Gastroesophageal sphincter (tissue), 4 donors: Measurements from ENCODE around the gene ENTPD1. TPM values are rescaled to one million over a fixed set of nuclear protein-coding genes. Genes with fewer than 3 reads are reported as not detected.

Experiments used
- ATAC-seq: fragments of 150-250 bp; one replicate; pipeline ENCODE4 v1.9.1; 2016; ENCODE audit warnings: mild to moderate bottlenecking, moderate library complexity
- H3K27ac ChIP-seq, 4 donors: fragments of 200-600 bp; sonication (generic) in 3 of 4; 1 replicate in 3 of 4; 2 replicates in 1 of 4; pipeline ENCODE4 v1.5.1; 2016 to 2019
- H3K27me3 ChIP-seq: fragments of 200-600 bp; sonication (generic); one replicate; pipeline ENCODE4 v1.5.1; 2019
- H3K36me3 ChIP-seq, 2 donors: fragments of 200-600 bp; sonication (generic); one replicate each; pipeline ENCODE4 v1.5.1; 2019; ENCODE audit warnings: control low read depth in 1 of 2
- H3K4me1 ChIP-seq, 3 donors: fragments of 200-600 bp; sonication (generic); 1 replicate in 2 of 3; 2 replicates in 1 of 3; pipeline ENCODE4 v1.5.1; 2016 to 2019; ENCODE audit warnings: control low read depth in 2 of 3
- H3K4me3 ChIP-seq, 2 donors: fragments of 200-600 bp; sonication (generic); one replicate each; pipeline ENCODE4 v1.5.1; 2019; ENCODE audit warnings: mild to moderate bottlenecking in 1 of 2, moderate library complexity in 1 of 2
- H3K9me3 ChIP-seq, 3 donors: fragments of 200-600 bp; sonication (generic); one replicate each; pipeline ENCODE4 v1.5.1; 2017 to 2019; ENCODE audit warnings: control low read depth in 2 of 3
- EP300 ChIP-seq: sonication (generic); formaldehyde crosslinking; IDR thresholded peaks from one replicate; pipeline ENCODE4 v1.6.1; 2017; ENCODE audit warnings: antibody characterized with exemption, mild to moderate bottlenecking
- POLR2A ChIP-seq, 2 donors: fragments of 450-650 bp; IDR thresholded peaks; one replicate each; pipeline ENCODE4 v1.6.1; 2017; ENCODE audit warnings: antibody characterized with exemption in 2 of 2, mild to moderate bottlenecking in 2 of 2, moderate library complexity in 1 of 2
- POLR2AphosphoS5 ChIP-seq: sonication (generic); formaldehyde crosslinking; IDR thresholded peaks from one replicate; pipeline ENCODE4 v1.6.1; 2017; ENCODE audit warnings: antibody characterized with exemption
- WGBS, 2 donors: methylation state at CpG; one replicate each; pipeline ENCODE4 v1.1.5; 2018; ENCODE audit warnings: low coverage in 1 of 2; 5-methylcytosine and 5-hydroxymethylcytosine counted together
- total RNA-seq, 4 donors: library from RNA; depleted of rRNA; stranded (reverse); fragments of >200 nt; gene quantifications; one replicate each; pipeline ENCODE4 v1.1.0, GENCODE V29; 2016
- TF ChIP-seq, protein P1 (sequence below), 4 experiments: fragments of 200-600 bp in 2 of 4; fragments of 450-650 bp in 2 of 4; sonication (generic) in 1 of 4; IDR thresholded peaks; one replicate each; pipeline ENCODE4 v1.5.1; 2017 to 2019; ENCODE audit warnings: antibody characterized with exemption in 4 of 4, mild to moderate bottlenecking in 2 of 4, moderate library complexity in 2 of 4

The ENTPD1 gene
- total RNA-seq, 4 donors from 2014 or later, result 34.4 to 69.7 (median 39.3) TPM

DNA sequence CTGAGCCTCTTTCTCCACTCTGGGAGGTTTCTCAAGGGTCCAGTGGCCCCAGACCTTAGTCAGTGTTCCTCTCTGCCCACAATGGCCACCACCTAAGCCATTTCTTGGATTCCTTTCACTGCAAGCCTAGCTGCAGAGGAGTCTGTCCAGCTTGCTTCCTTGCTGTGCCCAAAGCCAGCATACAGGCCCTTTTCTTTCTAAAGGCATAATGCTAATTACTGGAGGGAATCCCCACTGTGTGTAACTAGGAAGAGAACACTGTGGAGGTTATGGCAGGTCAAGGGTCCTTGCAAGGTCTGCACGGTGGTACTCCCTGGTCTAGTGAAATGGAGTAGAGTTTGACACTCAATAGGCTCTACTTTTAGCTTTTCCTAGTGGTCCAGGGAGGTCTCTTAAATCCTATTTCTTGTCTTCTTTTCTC is 81.4 kb downstream of the ENTPD1 start:
- H3K27ac ChIP-seq, result peak overlapping the region; percentile 52 to 69 (median 64)
- no peaks in the 10 kb centered on the region for H3K9me3 ChIP-seq
- no peak overlapping the region for H3K4me3 ChIP-seq
- no peak for ATAC-seq
- no peaks in the 10 kb centered on the region for H3K36me3 ChIP-seq
- 80 to 88% methylated on average over 1 of the region's 1 CpG for WGBS, 2 donors
- peaks cover 16 to 62% (median 28%) of the 10 kb centered on the region in 3 donors for H3K4me1 ChIP-seq
- H3K27me3 ChIP-seq, result no peaks in the 10 kb centered on the region
- TF ChIP-seq EP300, result no peak
- TF ChIP-seq, protein P1, sequence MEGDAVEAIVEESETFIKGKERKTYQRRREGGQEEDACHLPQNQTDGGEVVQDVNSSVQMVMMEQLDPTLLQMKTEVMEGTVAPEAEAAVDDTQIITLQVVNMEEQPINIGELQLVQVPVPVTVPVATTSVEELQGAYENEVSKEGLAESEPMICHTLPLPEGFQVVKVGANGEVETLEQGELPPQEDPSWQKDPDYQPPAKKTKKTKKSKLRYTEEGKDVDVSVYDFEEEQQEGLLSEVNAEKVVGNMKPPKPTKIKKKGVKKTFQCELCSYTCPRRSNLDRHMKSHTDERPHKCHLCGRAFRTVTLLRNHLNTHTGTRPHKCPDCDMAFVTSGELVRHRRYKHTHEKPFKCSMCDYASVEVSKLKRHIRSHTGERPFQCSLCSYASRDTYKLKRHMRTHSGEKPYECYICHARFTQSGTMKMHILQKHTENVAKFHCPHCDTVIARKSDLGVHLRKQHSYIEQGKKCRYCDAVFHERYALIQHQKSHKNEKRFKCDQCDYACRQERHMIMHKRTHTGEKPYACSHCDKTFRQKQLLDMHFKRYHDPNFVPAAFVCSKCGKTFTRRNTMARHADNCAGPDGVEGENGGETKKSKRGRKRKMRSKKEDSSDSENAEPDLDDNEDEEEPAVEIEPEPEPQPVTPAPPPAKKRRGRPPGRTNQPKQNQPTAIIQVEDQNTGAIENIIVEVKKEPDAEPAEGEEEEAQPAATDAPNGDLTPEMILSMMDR (IDR thresholded peaks at IDR 0.05), result no peak
- no peak for TF ChIP-seq POLR2AphosphoS5
- no peak for TF ChIP-seq POLR2A (IDR thresholded peaks at IDR 0.05)

DNA sequence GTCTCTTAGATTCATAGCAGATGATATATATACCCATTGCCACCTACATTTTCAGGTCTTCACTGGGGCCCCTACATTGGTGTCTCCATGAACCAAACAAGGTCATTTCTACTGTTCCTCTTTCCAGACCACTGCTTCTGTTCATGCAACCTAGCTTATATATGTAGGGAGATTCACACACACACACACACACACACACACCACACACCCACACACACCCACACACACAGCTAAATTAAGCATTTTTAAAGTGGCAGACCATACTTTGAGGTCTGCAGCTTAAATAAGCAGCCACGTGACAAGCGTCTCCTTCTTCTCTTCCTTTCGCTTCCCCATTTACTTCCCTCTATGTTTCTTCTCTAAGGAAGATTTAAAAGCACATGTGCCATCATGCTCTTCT is 81.8 kb downstream of the ENTPD1 start:
- peaks cover 12 to 60% (median 24%) of the 10 kb centered on the region in 3 donors for H3K4me1 ChIP-seq
- peak overlapping the region in 2 of 4 donors; percentile 66 to 69 for H3K27ac ChIP-seq
- H3K27me3 ChIP-seq, result no peaks in the 10 kb centered on the region
- ATAC-seq, result no peak
- H3K4me3 ChIP-seq, result no peak overlapping the region
- TF ChIP-seq, protein P1 (IDR thresholded peaks at IDR 0.05), result no peak
- no peak for TF ChIP-seq EP300
- no peak for TF ChIP-seq POLR2AphosphoS5
- no peak for TF ChIP-seq POLR2A (IDR thresholded peaks at IDR 0.05)
- H3K9me3 ChIP-seq, result no peaks in the 10 kb centered on the region
- no peaks in the 10 kb centered on the region for H3K36me3 ChIP-seq
- 80 to 100% methylated on average over 1 to 3 of the region's 3 CpGs for WGBS, 2 donors

DNA sequence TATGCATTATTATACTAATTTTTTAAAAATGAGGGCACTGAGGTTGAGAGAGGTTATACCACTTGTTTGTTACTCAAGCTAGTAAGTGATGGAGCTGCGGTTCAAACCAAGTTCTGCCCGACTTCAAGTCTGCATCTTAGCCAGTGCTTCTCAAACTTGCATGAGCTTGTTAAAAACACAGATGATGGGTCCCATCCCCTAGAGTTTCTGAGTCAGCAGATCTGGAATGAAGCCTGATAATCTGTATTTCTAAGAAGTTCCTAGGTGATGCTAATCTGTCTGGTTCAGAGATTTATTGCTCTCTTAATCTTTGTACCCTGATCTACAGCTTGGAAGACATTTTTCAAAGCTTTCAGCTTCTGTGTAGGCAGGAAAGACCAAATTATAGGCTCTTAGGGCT is 84.2 kb downstream of the ENTPD1 start:
- H3K9me3 ChIP-seq, result no peaks in the 10 kb centered on the region
- H3K36me3 ChIP-seq, result peaks cover 0 to 23% of the 10 kb centered on the region in 2 donors
- H3K27me3 ChIP-seq, result no peaks in the 10 kb centered on the region
- H3K27ac ChIP-seq, result peak overlapping the region in 3 of 4 donors; percentile 16 to 68 (median 63)
- no peak for ATAC-seq
- 51 to 83% methylated on average over 1 to 2 of the region's 2 CpGs for WGBS, 2 donors
- TF ChIP-seq POLR2A (IDR thresholded peaks at IDR 0.05) (no peak), EP300 (no peak)
- TF ChIP-seq, protein P1 (IDR thresholded peaks at IDR 0.05), result no peak
- peaks cover 6 to 47% (median 24%) of the 10 kb centered on the region in 3 donors for H3K4me1 ChIP-seq
- no peak overlapping the region for H3K4me3 ChIP-seq

DNA sequence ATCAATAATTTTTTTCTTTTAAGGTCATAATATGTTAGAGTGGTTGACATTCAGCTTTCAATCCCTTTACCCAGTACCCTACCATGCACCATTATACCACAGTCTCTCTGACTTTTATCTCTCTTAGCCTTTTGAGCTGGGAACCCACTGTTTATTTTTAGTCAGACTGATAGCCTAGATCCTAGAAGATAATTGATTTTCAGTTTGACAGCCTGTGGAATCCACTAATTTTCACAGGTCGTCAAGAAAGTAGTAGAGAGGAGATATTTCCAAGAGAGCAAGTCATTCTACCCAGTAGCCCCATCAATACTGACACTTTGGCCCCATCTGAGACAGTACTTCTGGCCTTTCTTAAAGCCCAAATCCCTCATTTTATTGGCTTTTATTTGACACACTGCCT is 84.7 kb downstream of the ENTPD1 start:
- H3K27me3 ChIP-seq, result no peaks in the 10 kb centered on the region
- TF ChIP-seq POLR2AphosphoS5, result no peak
- TF ChIP-seq, protein P1 (IDR thresholded peaks at IDR 0.05), result no peak
- ATAC-seq, result no peak
- 56 to 57% methylated on average over 1 of the region's 1 CpG for whole genome bisulfite sequencing, 2 donors
- peaks cover 6 to 47% (median 24%) of the 10 kb centered on the region in 3 donors for H3K4me1 ChIP-seq
- H3K27ac ChIP-seq, result peak overlapping the region; percentile 16 to 69 (median 66)
- H3K36me3 ChIP-seq, result peaks cover 0 to 29% of the 10 kb centered on the region in 2 donors
- no peaks in the 10 kb centered on the region for H3K9me3 ChIP-seq
- no peak overlapping the region for H3K4me3 ChIP-seq

DNA sequence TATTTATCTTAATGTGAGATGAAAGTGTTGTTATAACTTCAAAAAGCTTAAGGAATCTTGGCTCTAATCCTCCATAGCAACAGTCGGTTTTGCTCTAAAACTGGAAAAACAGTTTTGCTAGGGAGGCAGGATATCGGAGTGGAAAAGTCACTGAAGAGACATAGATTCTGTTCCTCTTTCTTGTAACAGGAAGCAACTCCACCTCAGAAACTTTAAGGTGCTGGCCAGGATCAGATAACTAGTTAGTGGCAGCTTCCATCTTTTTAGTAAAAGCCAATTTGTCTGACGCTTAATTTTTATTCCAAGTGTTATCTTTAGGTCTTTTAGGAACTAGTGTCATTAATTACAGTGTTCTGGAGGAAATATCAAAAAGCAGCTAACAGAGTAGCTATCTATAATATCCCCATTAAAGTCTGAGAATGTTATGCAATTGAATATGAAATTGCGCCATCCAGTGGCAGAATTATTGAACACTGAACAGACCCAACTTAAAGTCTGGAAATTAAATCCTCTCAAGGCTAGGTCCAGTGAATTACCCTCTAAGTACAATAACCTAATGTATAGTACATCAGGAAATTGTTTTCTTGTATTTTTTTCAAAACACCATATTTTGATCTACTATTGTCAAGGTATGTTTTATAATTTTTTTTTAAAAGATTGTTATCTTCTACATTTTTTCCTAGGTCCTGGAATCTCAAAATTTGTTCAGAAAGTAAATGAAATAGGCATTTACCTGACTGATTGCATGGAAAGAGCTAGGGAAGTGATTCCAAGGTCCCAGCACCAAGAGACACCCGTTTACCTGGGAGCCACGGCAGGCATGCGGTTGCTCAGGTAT is 85.9 kb downstream of the ENTPD1 start:
- Histone ChIP-seq H3K36me3 (peaks cover 0 to 40% of the 10 kb centered on the region in 2 donors), H3K27ac (peak overlapping the region; percentile 63 to 73 (median 68)), H3K4me3 (no peak overlapping the region), H3K9me3 (no peaks in the 10 kb centered on the region), H3K27me3 (no peaks in the 10 kb centered on the region), H3K4me1 (peaks cover 5 to 35% (median 19%) of the 10 kb centered on the region in 3 donors)
- ATAC-seq, result peak; percentile 61
- TF ChIP-seq, protein P1 (IDR thresholded peaks at IDR 0.05), result peak; percentile 71 to 88 (median 76)
- no peak for TF ChIP-seq POLR2A (IDR thresholded peaks at IDR 0.05)
- WGBS, 2 donors, result 18 to 27% methylated on average over 7 of the region's 7 CpGs
